MM.1S (cell line): ENCODE measurements around the gene NEGR1.

ENCODE experiments used
- EZH2 ChIP-seq: fragments of 300-600 bp; sonication (generic); optimal IDR thresholded peaks from 2 replicates; pipeline ENCODE3; 2017; ENCODE audit warnings: low read depth, mild to moderate bottlenecking, antibody characterized with exemption, low read length, mixed read lengths
- TF ChIP-seq, protein P1 (sequence below): fragments of 300-600 bp; sonication (generic); IDR thresholded peaks from 2 replicates; pipeline ENCODE4 v1.5.1; 2016; ENCODE audit warnings: antibody characterized with exemption, low read length, mixed read lengths

DNA sequence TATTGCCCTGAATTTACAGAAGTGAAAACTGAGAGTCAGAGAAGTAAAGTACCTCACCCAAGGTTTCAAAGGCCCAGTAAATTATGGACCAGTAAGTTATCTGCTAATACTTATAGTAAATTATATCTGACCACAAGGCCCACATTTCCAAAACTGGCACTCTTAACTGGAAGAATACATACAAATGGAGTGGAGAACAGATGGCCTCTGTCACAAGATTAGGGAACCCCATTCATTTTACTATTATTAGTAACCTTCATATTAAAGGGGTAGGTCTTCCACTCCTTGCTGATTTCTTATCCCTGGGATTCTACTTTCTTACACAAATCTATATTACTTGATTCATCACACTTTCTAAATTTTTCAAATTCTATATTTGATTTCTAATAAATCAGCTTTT lies 588.8 kb downstream of the NEGR1 start:
- TF ChIP-seq, protein P1, sequence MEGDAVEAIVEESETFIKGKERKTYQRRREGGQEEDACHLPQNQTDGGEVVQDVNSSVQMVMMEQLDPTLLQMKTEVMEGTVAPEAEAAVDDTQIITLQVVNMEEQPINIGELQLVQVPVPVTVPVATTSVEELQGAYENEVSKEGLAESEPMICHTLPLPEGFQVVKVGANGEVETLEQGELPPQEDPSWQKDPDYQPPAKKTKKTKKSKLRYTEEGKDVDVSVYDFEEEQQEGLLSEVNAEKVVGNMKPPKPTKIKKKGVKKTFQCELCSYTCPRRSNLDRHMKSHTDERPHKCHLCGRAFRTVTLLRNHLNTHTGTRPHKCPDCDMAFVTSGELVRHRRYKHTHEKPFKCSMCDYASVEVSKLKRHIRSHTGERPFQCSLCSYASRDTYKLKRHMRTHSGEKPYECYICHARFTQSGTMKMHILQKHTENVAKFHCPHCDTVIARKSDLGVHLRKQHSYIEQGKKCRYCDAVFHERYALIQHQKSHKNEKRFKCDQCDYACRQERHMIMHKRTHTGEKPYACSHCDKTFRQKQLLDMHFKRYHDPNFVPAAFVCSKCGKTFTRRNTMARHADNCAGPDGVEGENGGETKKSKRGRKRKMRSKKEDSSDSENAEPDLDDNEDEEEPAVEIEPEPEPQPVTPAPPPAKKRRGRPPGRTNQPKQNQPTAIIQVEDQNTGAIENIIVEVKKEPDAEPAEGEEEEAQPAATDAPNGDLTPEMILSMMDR, result no peak
- TF ChIP-seq EZH2, result no peak
